ENCODE measurements around the gene AWAT2. TPM values are rescaled to one million over a fixed set of nuclear protein-coding genes. Genes with fewer than 3 reads are reported as not detected.

Gene AWAT2
- total RNA-seq, 6 experiments from 2014 or later: not detected

GRCh38 chrX:70041993-70042392 is 7.7 kb downstream of the AWAT2 start:
- DNase-seq: no peak
- Mint-ChIP-seq H3K36me3 (ENCODE audit: low read depth) (no peaks in the 10 kb centered on the region), H3K27me3 (ENCODE audit: insufficient read depth) (peaks cover 2% of the 10 kb centered on the region; the same call in 1 of the 2 replicates), H3K4me3 (no peak overlapping the region), H3K4me1 (ENCODE audit: low read depth) (peaks cover 19% of the 10 kb centered on the region), H3K9me3 (no peaks in the 10 kb centered on the region), H3K27ac (no peak overlapping the region)
- TF ChIP-seq, protein P1, sequence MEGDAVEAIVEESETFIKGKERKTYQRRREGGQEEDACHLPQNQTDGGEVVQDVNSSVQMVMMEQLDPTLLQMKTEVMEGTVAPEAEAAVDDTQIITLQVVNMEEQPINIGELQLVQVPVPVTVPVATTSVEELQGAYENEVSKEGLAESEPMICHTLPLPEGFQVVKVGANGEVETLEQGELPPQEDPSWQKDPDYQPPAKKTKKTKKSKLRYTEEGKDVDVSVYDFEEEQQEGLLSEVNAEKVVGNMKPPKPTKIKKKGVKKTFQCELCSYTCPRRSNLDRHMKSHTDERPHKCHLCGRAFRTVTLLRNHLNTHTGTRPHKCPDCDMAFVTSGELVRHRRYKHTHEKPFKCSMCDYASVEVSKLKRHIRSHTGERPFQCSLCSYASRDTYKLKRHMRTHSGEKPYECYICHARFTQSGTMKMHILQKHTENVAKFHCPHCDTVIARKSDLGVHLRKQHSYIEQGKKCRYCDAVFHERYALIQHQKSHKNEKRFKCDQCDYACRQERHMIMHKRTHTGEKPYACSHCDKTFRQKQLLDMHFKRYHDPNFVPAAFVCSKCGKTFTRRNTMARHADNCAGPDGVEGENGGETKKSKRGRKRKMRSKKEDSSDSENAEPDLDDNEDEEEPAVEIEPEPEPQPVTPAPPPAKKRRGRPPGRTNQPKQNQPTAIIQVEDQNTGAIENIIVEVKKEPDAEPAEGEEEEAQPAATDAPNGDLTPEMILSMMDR (IDR thresholded peaks at IDR 0.05): no peak

GRCh38 chrX:70039758-70040157 is 10.0 kb downstream of the AWAT2 start:
- Mint-ChIP-seq H3K9me3 (no peaks in the 10 kb centered on the region), H3K4me3 (no peak overlapping the region), H3K27me3 (ENCODE audit: insufficient read depth) (peaks cover 2% of the 10 kb centered on the region; the same call in 1 of the 2 replicates), H3K27ac (no peak overlapping the region), H3K36me3 (ENCODE audit: low read depth) (no peaks in the 10 kb centered on the region), H3K4me1 (ENCODE audit: low read depth) (peaks cover 10% of the 10 kb centered on the region)
- TF ChIP-seq, protein P1 (IDR thresholded peaks at IDR 0.05): no peak
- DNase-seq: peak; percentile 7

GRCh38 chrX:70038951-70039350 is 10.8 kb downstream of the AWAT2 start:
- TF ChIP-seq, protein P1 (IDR thresholded peaks at IDR 0.05): no peak
- Mint-ChIP-seq H3K36me3 (ENCODE audit: low read depth) (no peaks in the 10 kb centered on the region), H3K9me3 (no peaks in the 10 kb centered on the region), H3K4me3 (no peak overlapping the region), H3K27me3 (ENCODE audit: insufficient read depth) (peaks cover 2% of the 10 kb centered on the region; the same call in 1 of the 2 replicates), H3K27ac (no peak overlapping the region), H3K4me1 (ENCODE audit: low read depth) (peaks cover 5% of the 10 kb centered on the region)
- DNase-seq: no peak

DNA sequence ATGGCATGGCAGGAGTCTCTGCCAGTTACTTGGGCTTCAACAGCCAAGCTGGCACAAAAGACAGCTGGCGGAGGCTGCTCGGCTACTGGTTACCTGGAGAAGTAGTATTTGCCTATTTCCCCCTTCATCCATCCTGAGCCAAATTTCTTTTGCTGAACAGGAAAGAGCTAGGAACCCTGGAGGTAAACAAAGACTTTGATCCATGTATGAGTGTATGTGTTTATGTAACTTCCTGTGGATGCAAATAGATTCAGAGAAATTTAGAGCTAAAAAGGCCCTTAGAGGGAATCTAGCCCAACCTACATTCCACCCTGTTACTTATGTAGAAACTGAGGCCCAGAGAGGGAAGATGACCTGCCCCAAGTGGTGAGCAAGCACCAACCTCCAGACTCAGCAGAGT is 11.2 kb downstream of the AWAT2 start:
- no peak for DNase-seq
- no peak overlapping the region for H3K4me3 Mint-ChIP-seq
- peaks cover 5% of the 10 kb centered on the region for H3K4me1 Mint-ChIP-seq (ENCODE audit: low read depth)
- H3K36me3 Mint-ChIP-seq (ENCODE audit: low read depth): no peaks in the 10 kb centered on the region
- TF ChIP-seq, protein P1 (IDR thresholded peaks at IDR 0.05): no peak
- no peaks in the 10 kb centered on the region for H3K9me3 Mint-ChIP-seq
- H3K27ac Mint-ChIP-seq: no peak overlapping the region
- H3K27me3 Mint-ChIP-seq (ENCODE audit: insufficient read depth): peaks cover 2% of the 10 kb centered on the region; the same call in 1 of the 2 replicates

GRCh38 chrX:70034646-70035045 is 15.1 kb downstream of the AWAT2 start:
- Mint-ChIP-seq H3K9me3 (no peaks in the 10 kb centered on the region), H3K36me3 (ENCODE audit: low read depth) (no peaks in the 10 kb centered on the region), H3K4me1 (ENCODE audit: low read depth) (peaks cover 10% of the 10 kb centered on the region; the same call in 1 of the 2 replicates), H3K27me3 (ENCODE audit: insufficient read depth) (no peaks in the 10 kb centered on the region; the same call in 1 of the 2 replicates), H3K27ac (no peak overlapping the region), H3K4me3 (no peak overlapping the region)
- DNase-seq: no peak
- TF ChIP-seq, protein P1 (IDR thresholded peaks at IDR 0.05): no peak
